Left renal cortex interstitium (tissue), 4 donors: Measurements from ENCODE around the gene PLXDC2. TPM values are rescaled to one million over a fixed set of nuclear protein-coding genes. Genes with fewer than 3 reads are reported as not detected.
A peak's percentile ranks its signal among the peaks of the same experiment; 100 is the strongest.

Experiments
- DNase-seq, 4 donors: peaks; one replicate each; pipeline ENCODE4 v3.0.0-alpha.2; 2013; ENCODE audit warnings: low read depth in 4 of 4, low spot score in 2 of 4, missing footprints in 1 of 4
- polyA plus RNA-seq, 4 donors: library from polyadenylated mRNA; unstranded; fragments of 120-200 nt; gene quantifications; one replicate each; pipeline ENCODE4 v1.2.1, GENCODE V29; 2013; ENCODE audit not compliant: insufficient read length in 4 of 4

PLXDC2 gene
- polyA plus RNA-seq, 4 donors, result 28.0 to 35.6 (median 34.2) TPM

DNA sequence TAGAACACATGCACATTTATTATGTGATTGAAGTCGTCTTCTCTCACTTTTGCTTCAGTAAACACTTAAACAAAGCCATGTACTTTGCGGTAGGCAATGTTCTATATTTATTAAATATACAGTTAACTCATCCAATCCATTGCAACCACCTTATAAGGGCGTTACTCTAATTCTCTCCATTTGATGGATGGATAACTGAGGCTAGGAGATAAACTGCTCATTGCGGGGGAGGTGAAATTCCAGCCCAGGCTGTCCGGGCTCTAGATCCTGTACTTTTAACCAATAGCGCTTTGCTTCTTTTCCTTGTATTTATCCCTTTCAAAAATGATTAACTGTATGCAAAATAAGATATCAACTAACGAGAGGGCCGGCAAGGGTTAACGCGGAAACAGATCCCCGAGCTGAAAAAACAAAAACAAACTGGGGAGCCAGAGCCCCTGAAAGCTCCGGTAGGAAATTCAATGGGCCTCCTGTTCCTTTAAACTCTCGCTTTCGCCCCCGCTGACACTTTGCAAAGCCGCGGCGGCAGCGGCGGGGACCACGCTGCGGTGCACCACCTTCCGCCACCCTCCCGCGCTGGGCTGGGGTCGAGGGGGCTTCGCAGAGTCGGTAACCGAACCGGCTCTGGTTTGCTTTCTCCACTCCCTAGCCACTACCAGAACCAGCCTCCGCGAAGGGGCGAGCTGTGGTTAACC lies 1.0 kb upstream of the PLXDC2 start:
- peak in 2 of 4 donors; percentile 60 to 67 for DNase-seq

DNA sequence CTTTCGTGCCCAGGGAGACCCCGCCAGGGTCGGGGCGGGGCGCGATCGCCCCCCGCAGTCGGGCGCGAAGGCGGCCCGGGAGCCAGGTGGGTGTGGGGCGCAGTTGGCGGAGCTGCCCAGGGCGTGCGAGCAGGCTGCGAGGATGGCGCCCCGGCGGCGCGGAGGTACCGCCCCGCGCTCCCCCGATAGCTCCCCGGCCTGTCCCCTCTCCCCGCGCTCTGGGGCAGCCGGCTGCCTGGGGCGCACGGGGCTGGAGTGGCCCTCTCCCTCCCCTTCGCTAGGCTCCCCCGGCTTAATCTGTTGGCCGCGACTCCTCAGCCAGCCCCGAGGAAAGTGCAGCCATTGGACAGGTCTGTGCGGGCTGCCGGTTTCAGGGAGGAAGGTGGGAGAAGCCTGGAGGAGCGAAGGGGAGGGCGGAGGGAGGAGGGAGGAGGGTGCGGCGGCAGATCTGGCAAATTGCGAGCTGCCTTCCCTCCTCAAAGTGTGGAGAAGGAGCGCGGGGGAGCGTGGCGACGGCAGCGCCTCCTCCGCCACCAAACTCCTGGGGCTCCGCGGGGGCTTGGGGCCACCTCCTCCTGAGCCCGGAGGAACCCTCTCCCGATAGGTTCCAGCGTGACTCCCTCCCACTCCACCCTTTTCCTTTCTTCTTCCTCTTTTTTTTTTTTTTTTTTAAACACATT lies 361 bp upstream of the PLXDC2 start:
- peak; percentile 70 to 76 (median 74) for DNase-seq

- DNase-seq, result peak in 1 of 4 donors; percentile 69
Measured at GRCh38 chr10:19817231-19817933, 1.1 kb downstream of the PLXDC2 start.

DNA sequence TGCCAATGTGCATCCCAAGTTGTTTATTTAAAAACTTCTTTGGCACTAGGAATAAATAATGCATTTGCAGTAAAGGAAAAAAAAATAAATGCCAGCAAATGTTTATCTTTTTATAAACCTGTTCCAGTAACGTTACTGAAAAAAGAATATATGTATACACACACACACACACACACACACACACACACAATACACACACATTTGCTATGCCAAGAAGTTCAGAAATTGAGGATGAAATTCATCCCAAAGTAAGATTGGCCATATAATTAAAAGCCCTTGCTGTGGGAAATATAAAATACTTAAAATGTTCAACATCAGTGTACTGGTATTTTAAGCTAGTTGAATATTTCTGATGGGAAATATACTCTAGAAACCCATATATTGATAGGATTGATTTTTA lies 2.6 kb downstream of the PLXDC2 start:
- no peak for DNase-seq

DNA sequence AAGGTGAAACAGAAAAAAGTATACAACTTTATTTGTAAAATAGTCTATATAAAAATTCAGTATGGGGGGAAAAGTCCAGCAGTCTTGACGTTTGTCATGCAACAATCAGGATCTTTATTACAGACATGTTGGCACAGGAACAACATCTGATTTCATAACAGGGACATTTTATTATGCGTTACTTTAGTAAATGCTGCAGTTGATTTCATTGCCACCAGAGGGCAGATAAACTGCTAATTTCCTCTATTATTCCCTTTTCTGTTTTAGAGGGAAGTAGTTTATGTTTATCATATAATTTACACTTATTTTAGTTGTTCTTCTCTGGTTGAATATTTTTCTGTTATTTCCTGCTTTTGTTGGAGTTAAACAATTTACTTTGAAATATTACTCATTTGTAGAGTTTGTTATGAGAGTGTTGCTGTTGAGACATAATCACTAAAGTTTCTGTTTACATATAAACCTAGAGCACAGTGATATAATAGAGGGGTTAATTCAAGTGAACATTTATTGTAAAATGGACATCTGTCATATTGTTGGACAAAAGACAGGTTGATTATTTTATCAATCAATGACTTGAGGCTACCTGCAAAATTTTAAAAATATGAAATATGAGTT lies 3.3 kb downstream of the PLXDC2 start:
- peak in 1 of 4 donors; percentile 56 for DNase-seq

GRCh38 chr10:19824381-19825342 lies 8.4 kb downstream of the PLXDC2 start:
- DNase-seq, result no peak

GRCh38 chr10:19825700-19826099 lies 9.5 kb downstream of the PLXDC2 start:
- DNase-seq, result no peak

GRCh38 chr10:19826712-19827111 lies 10.5 kb downstream of the PLXDC2 start:
- no peak for DNase-seq

DNA sequence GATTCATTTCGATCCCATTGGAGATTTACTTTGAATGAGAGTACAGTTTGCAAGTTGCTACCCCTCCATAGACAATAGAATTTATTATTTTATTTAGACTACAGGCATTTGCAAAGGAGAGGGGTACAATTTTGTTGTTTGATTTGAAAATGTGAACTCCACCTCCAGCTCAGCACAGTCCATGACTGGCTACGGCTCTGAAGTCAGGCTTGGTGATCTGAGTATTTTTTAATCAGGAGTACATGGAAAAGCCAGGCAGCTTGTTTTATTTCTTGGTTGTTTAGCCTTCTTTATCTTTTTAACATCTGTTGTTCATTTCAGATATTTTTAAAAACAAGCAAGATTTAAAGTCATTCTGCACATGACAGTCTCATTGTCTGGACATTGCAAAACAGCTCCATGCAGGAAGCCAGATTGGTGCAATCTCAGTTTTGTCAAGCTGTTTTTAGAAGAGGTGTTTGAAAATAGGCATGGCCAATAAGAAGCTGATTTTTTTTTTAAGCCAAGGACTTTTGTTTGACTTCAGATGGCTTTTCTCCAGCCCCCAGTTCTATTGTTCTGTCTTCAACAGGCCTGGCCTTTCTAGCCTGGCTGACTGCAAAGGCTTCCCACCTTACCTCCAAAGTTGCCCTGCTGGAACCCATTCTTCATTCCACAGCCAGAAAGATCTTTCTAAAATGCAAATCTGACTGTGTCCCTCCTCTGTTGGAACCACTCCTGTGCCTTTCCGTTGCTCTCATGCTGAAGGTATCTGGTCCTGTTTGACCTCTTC lies 12.2 kb downstream of the PLXDC2 start:
- DNase-seq, result no peak

DNA sequence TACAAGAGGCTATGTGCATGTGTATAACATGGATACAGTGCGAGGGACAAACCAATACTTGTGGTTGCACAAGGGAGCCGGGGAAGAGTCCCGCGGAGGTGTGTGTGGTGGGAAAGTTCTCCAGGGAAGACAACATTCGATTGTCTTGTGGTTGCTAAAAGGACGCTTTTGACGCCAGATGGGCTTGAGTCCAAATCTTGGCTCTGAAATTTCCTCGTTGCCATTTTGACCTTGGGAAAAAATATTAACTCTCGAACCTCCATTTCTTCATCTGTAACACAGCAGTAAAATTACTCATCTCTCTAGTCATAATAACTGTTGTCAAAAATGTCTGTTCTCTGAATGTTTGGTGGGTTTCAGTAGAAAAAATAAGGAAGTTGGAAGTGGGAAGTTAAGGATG lies 16.5 kb downstream of the PLXDC2 start:
- DNase-seq, result no peak

DNA sequence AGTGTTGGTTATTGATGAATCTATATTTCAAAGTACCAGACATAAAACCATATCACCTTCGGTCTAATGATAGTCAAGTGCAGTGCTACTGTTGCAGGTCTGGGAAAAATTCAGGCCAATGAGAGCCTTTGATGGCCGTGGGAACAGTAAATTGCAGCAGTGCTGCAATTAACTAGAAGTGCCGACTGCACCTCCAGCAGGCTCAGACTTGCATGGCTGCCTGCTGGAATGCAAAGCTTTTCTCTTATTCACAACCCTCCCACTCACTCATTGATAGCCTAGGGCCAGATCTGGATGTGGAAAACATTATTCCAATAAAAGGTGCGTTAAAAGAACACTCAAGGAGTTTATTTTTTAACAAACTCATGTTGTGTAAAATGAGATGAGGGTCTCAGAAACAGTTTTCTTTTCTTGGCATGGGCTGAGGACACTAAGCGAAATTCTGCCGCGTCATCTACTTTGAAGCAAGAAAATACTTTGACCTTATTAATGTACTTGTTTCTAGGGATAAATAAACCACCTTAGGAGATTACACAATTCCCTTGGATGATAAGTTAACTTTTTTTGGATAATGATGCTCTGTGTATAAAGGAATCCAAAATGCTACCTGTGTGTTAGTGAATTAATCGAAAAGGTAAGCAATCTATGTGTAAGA lies 17.1 kb downstream of the PLXDC2 start:
- no peak for DNase-seq

GRCh38 chr10:19835952-19836351 lies 19.7 kb downstream of the PLXDC2 start:
- no peak for DNase-seq

DNA sequence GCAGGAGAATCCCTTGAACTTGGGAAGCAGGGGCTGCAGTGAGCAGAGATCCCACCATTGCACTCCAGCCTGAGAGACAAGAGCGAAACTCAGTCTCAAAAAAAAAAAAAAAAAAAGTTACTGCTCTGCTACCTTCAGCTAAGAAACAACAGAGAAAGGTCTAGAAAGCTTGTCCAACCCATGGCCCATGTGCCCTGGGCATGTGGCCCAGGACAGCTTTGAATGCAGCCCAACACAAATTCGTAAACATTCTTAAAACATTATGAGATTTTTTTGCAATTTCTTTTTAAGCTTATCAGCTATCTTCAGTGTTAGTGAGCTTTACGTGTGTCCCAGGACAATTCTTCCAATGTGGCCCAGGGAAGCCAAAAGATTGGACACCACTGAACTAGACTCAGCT lies 22.9 kb downstream of the PLXDC2 start:
- DNase-seq, result no peak

- DNase-seq, result no peak
Measured at GRCh38 chr10:19839552-19839951, 23.3 kb downstream of the PLXDC2 start.

GRCh38 chr10:19840776-19841175 lies 24.5 kb downstream of the PLXDC2 start:
- DNase-seq, result no peak

DNA sequence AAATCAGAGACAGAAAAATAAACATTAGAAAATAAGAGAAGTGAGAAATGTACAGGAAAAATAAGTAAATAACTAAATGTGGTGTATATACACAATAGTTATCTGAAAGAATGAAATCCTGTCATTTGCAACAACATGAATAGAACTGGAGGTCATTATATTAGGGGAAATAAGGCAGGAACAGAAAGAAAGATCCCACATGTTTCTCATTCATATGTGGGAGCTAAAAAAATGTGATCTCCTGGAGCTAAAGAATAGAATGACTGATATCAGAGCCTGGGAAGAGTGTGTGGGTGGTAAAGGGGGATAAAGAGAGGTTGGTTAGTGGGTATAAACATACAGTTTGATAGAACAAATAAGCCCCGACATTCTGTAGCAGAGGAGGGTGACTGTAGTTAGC lies 27.3 kb downstream of the PLXDC2 start:
- no peak for DNase-seq

DNA sequence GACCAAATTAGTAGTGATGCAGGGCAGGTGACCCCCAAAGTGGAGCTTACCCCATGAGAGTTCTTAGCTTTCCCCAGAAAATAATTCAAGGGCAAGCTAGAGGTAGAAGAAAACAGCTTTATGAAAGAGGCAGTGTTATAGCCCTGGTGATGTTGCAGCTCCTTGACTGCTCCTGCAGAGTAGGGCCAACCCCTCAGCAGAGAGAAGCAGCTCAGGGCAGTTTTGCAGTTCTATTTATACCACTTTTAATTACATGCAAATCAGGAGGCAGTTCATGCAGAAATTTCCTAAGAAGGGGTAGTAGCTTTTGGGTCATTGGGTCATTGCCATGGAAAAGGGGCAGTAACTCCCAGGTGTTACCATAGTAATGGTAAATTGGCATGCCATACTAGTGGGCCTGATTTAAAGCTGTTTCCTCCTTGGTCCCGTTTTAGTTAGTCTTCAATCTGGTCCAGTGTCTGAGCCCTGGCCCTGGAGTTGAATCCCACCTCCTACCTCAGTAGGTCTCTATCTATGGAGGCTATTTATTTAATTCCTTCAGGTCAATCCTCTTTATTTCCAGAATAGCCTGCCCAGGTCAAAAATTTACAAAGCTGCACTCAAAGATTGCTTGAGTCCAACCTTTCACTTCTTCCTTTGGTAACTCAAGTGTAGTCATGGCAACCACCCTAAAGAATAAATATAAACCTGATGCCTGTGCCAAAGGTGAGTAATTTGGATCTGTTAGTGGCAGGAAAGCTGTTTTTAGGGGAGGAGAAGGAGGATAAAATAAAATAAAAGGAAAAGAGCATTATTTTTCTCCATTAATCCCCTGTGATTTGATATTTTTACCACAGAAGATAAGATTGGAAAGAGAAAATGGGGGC lies 29.5 kb downstream of the PLXDC2 start:
- no peak for DNase-seq

GRCh38 chr10:19847321-19847720 lies 31.1 kb downstream of the PLXDC2 start:
- DNase-seq, result no peak
